GM12891 (cell line): ENCODE data around the gene GPC6.

Experiments
- POLR2A ChIP-seq: IDR thresholded peaks from 2 replicates; pipeline ENCODE4 v1.6.1; 2011; ENCODE audit warnings: low read depth, low read length, control low read depth
- POLR2AphosphoS5 ChIP-seq: IDR thresholded peaks from 2 replicates; pipeline ENCODE4 v1.6.1; 2011; ENCODE audit warnings: low read depth, low read length, control low read depth
- TAF1 ChIP-seq: IDR thresholded peaks from 2 replicates; pipeline ENCODE4 v1.6.1; 2011; ENCODE audit warnings: low read depth, low read length, control low read depth

DNA sequence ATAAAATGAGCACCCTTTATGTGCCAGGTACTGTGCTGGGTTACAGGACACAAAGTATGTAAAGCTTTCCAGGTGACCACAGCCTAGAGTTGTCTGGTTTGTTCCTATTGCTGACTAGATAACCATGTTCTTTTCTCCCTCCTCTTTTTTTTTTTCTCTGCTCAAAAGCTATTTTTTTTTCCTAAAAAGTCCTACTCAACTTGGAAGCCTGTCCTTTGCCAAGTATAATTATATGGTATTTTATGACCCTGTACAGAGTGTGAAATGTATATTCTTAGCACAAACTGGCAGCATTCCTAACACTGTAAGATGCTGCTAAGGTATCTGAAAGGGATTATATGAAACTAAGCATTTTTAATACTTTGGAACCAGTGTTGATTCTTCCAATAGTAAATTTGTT lies 171.0 kb downstream of the GPC6 start:
- TF ChIP-seq POLR2AphosphoS5 (no peak), TAF1 (no peak), POLR2A (no peak)
